ENCODE results near the gene USP27X. TPM values are rescaled to one million over a fixed set of nuclear protein-coding genes. Genes with fewer than 3 reads are reported as not detected.
A peak's percentile ranks its signal among the peaks of the same experiment; 100 is the strongest.

USP27X gene
- total RNA-seq: 1 to 10 TPM in 2 of 4 donors, under 1 TPM in 1, not detected in 1; 0.40 to 2.6 (median 1.6) TPM

DNA sequence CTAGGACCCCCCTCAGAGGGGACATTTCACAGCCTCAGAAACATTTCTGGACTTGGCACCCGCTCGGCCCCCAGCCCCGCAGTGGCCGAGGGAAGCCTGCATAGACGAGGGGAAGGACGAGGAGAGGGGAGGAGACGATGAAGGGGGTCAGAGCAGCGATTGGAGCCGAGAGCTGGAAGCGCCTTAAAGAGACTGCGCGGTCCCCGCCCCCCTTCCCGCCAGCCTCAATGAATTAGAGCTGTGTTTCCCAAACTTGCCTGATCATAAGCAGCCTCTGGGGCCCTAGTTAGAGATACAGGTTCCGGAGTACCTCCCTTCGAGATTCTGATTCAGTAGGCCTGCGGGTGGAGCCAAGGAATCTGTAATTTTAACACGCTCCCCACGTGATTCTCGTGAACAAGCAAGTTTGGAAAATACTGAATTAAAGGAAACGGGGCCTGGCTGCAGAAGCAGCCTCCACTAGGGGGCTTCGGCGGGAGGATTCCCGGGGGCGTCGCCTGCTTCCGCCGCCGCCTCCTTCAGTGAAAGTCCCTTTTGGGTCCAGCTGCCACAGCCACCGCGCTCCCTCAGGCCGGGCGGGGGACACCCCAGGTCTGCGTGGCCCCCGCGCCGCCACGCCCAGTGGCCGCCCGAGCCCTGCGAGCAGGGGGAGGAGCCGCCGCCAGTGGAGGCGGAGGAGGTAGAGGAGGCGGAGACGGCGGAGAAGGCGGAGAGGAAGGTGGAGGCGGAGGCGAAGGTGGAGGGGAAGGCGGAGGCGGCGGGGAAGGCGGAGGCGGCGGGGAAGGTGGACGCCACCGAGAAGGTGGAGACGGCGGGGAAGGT, at the start of gene USP27X:
USP27X (plus strand) TSS at position 651 of the 822 bp plus-strand sequence. CDS start 824 bp downstream, outside the sequence.
- Histone ChIP-seq H3K27ac (peak within 1 kb of the TSS; percentile 78 to 90 (median 84)), H3K4me1 (peaks cover 0 to 26% (median 5%) of the 10 kb centered on the region in 4 donors), H3K9me3 (no peaks in the 10 kb centered on the region), H3K36me3 (no peaks in the 10 kb centered on the region), H3K4me3 (peak within 1 kb of the TSS; percentile 54 to 73 (median 66)), H3K27me3 (no peaks in the 10 kb centered on the region)
- peak; percentile 81 for DNase-seq
- in situ Hi-C loops (cut with MboI; ENCODE audit: low pct_ligation_motif_present in 1 of 4, low pct_unique_long_range_greater_than_20kb in 1 of 4, low sequenced_read_pairs in 3 of 4) (no loop called here), intact Hi-C loops (cut with DNase I; ENCODE audit: low total_unique reads) (no loop called here)
- TF ChIP-seq EP300 (IDR thresholded peaks at IDR 0.05; ENCODE audit: low read depth) (no peak), POLR2AphosphoS5 (IDR thresholded peaks at IDR 0.05) (peak; percentile 31 to 40 (median 38)), POLR2A (IDR thresholded peaks at IDR 0.05) (peak; percentile 66)
- TF ChIP-seq, protein P1, sequence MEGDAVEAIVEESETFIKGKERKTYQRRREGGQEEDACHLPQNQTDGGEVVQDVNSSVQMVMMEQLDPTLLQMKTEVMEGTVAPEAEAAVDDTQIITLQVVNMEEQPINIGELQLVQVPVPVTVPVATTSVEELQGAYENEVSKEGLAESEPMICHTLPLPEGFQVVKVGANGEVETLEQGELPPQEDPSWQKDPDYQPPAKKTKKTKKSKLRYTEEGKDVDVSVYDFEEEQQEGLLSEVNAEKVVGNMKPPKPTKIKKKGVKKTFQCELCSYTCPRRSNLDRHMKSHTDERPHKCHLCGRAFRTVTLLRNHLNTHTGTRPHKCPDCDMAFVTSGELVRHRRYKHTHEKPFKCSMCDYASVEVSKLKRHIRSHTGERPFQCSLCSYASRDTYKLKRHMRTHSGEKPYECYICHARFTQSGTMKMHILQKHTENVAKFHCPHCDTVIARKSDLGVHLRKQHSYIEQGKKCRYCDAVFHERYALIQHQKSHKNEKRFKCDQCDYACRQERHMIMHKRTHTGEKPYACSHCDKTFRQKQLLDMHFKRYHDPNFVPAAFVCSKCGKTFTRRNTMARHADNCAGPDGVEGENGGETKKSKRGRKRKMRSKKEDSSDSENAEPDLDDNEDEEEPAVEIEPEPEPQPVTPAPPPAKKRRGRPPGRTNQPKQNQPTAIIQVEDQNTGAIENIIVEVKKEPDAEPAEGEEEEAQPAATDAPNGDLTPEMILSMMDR (IDR thresholded peaks at IDR 0.05): peak; percentile 48 to 71 (median 52)
- 49% methylated on average over 60 of the region's 60 CpGs; no CpG with 5 or more reads in 1 of the 2 donors for WGBS, 2 donors (ENCODE audit: low coverage in 1 of 2)

- H3K27ac ChIP-seq: no peak overlapping the region
- peak; percentile 13 for DNase-seq
- intact Hi-C loops (cut with DNase I; ENCODE audit: low total_unique reads) (no loop called here), in situ Hi-C loops (cut with MboI; ENCODE audit: low pct_ligation_motif_present in 1 of 4, low pct_unique_long_range_greater_than_20kb in 1 of 4, low sequenced_read_pairs in 3 of 4) (no loop called here)
- H3K9me3 ChIP-seq: no peaks in the 10 kb centered on the region
- H3K4me1 ChIP-seq: no peaks in the 10 kb centered on the region
- no peak overlapping the region for H3K4me3 ChIP-seq
- 16 to 17% methylated on average over 8 of the region's 8 CpGs for WGBS, 2 donors (ENCODE audit: low coverage in 1 of 2)
- no peaks in the 10 kb centered on the region for H3K36me3 ChIP-seq
- TF ChIP-seq, protein P1 (IDR thresholded peaks at IDR 0.05): peak; percentile 30 to 54 (median 41)
- TF ChIP-seq EP300 (IDR thresholded peaks at IDR 0.05; ENCODE audit: low read depth) (no peak), POLR2AphosphoS5 (IDR thresholded peaks at IDR 0.05) (no peak)
- H3K27me3 ChIP-seq: no peaks in the 10 kb centered on the region
Observed at GRCh38 chrX:49838374-49838773, 40.9 kb upstream of the USP27X start.

- WGBS, 2 donors (ENCODE audit: low coverage in 1 of 2): 46% methylated on average over 3 of the region's 3 CpGs; no CpG with 5 or more reads in 1 of the 2 donors
- intact Hi-C loops (cut with DNase I; ENCODE audit: low total_unique reads): no loop called here
- Histone ChIP-seq H3K9me3 (no peaks in the 10 kb centered on the region), H3K4me1 (no peaks in the 10 kb centered on the region), H3K27me3 (no peaks in the 10 kb centered on the region), H3K27ac (no peak overlapping the region), H3K36me3 (no peaks in the 10 kb centered on the region), H3K4me3 (no peak overlapping the region)
- TF ChIP-seq, protein P1 (IDR thresholded peaks at IDR 0.05): peak in 1 of 5 experiments; percentile 13
- no peak for TF ChIP-seq POLR2A (IDR thresholded peaks at IDR 0.05)
- peak; percentile 27 for DNase-seq
- in situ Hi-C loops (cut with MboI; ENCODE audit: low pct_ligation_motif_present in 1 of 4, low pct_unique_long_range_greater_than_20kb in 1 of 4, low sequenced_read_pairs in 3 of 4): no loop called here
Observed at GRCh38 chrX:49840679-49841078, 38.6 kb upstream of the USP27X start.

- DNase-seq: no peak
- no peaks in the 10 kb centered on the region for H3K4me1 ChIP-seq
- in situ Hi-C loops (cut with MboI; ENCODE audit: low pct_ligation_motif_present in 1 of 4, low pct_unique_long_range_greater_than_20kb in 1 of 4, low sequenced_read_pairs in 3 of 4) (no loop called here), intact Hi-C loops (cut with DNase I; ENCODE audit: low total_unique reads) (no loop called here)
- no peaks in the 10 kb centered on the region for H3K27me3 ChIP-seq
- H3K27ac ChIP-seq: no peak overlapping the region
- H3K36me3 ChIP-seq: no peaks in the 10 kb centered on the region
- no peak overlapping the region for H3K4me3 ChIP-seq
- H3K9me3 ChIP-seq: no peaks in the 10 kb centered on the region
- TF ChIP-seq POLR2A (IDR thresholded peaks at IDR 0.05) (no peak), EP300 (IDR thresholded peaks at IDR 0.05; ENCODE audit: low read depth) (no peak), POLR2AphosphoS5 (IDR thresholded peaks at IDR 0.05) (no peak)
- TF ChIP-seq, protein P1 (IDR thresholded peaks at IDR 0.05): no peak
Observed at GRCh38 chrX:49842621-49843020, 36.7 kb upstream of the USP27X start.
